Central memory CD4-positive, alpha-beta T cell (primary cell): ENCODE results near the gene CBX7.

ENCODE experiments used
- DNase-seq: peaks from one replicate; pipeline ENCODE4 v3.0.0; 2022

The CBX7 gene

DNA sequence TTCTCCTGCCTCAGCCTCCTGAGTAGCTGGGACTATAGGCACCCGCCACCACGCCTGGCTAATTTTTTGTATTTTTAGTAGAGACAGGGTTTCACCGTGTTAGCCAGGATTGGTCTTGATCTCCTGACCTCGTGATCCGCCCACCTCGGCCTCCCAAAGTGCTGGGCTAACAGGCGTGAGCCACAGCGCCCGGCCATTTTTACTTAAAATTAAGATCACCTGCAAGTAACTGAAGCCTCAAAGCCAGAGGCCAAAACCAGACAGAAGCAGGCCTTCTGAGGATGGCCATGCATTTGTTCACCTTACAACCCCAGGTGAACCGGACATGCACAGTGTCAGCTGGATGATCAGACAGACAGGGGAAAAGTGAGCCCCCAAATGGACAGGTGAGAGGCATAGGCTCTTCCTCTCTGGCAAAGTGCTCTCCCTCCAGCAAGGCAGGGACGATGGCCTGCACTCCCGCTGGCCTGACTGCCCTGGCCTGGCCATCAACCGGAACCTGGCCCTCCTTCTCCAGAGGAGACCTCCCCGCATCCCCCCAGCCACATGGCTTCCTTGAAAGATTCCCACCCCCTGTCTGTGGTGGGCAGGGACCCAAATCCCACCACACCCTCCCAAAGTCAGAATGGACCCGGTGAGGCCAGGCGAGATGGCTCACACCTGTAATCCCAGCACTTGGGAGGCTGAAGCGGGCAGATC, 29.6 kb downstream of the CBX7 start:
- no peak for DNase-seq

DNA sequence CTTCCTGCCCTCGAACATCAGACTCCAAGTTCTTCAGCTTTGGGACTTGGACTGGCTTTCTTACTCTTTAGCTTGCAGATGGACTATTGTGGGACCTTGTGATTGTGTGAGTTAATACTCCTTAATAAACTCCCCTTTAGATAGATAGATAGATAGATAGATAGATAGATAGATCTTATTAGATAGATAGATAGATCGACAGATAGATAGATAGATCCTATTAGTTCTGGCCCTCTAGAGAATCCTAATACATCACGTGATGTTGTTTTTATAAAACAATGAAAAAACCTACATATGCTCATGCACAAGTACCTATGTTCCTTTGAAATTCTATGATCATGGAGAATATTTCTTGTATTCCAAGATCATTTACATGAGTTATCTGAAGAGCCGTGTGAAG, 31.5 kb downstream of the CBX7 start:
- no peak for DNase-seq

- DNase-seq: peak; percentile 68
Measured at GRCh38 chr22:39117585-39118191, 34.8 kb downstream of the CBX7 start.

- peak; percentile 17 for DNase-seq
Measured at GRCh38 chr22:39115977-39116621, 36.4 kb downstream of the CBX7 start.

- DNase-seq: no peak
Measured at GRCh38 chr22:39115570-39115969, 36.9 kb downstream of the CBX7 start.

DNA sequence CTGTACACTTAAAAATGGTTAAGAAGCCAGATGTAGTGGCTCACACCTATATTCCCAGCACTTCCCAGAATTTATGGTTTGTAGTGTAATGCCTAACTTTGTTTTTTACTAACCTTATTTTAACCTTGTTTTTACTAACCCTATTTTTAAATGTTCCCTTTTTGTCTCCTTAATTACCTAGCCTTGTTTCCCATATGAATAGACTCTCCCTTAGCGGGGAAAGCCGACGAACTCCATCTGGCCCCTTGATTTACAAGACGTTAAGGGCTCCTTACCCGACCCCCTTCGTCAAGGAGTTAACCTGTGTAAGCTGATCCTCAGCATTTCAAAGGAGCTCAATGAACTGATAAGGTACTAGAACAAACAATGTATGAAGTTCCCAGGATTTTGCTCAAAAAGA, 38.4 kb downstream of the CBX7 start:
- no peak for DNase-seq

DNA sequence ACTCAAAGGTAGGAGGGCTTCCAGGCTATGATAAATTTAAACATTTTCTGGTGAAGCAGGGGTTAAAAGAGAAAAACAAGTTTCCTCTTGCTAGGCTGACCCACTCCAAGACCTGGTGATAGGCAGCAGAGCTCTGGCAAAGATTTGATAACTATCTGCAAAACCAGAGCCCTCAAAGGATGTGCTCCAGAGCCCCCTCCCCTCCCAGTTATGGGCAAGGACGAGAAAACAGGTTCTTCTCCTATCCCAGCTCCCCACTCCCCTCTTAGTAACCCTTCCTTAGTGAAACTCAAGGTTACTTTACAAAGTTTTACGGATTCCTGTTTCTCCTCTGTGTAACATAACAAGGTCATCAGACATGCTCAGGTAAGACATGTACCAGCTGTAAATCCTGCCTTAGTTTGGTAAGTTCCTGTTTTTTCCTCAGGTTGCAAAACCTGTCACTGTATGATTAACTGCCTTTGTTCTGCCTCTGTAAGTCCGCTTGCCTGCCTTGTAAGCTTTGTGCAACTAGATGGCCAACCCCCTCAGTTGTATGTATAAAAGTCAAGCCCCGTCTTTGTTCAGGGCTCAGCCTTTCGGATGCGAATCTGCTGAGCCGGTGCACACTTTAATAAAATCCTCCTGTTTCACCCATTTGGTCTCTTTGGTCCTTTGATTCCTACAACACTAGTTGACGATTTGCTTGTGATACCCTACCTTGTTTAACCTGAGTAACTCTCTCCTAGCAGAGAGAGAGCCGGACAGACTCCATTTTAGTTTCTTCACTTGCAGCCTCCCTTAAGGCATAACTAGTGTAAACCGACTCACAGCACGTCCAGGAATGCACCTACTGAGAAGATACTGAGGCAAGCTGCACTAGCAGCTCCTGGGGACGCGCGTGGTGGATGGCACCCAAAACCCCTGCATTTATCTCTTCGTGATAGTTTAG, 41.6 kb downstream of the CBX7 start:
- DNase-seq: no peak

GRCh38 chr22:39109361-39109760, 43.1 kb downstream of the CBX7 start:
- DNase-seq: no peak

DNA sequence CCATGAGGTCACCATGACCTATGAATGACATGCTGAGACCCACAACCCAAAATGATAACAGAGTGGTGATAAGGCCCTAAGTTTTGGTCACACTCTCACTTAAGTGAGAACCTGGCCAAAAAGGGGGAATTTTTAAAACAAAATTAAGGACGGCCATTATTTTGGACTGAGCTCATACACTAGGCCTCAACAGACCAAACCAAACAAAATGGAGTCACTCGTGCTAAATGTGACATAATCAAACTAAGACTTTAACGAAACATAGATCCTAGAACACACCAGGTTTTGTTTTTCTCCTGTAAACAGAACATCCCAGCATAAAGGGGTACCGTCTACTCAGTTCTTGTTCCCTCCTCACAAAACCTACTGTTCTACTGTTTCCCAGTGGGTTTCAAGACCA, 44.0 kb downstream of the CBX7 start:
- DNase-seq: no peak

DNA sequence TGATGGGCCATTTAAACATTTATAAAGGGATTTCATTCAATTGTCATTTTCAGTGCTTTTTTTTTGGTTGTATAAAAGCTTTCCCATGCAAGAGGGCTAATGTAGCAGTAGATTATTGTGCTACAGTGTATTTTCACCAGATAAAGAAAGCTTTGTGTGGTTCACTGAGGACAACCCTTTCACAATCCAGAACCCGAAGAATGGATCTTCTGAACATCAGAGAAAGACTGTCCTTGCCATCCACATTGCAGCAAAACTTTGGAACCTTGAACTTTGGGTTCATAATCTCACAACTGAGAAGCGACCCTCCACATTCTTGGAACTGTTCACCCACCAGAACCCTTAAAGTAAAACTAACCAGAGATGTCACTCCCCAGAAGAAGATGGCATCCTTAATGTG, 46.2 kb downstream of the CBX7 start:
- DNase-seq: no peak

- no peak for DNase-seq
Measured at GRCh38 chr22:39103431-39103830, 49.0 kb downstream of the CBX7 start.

GRCh38 chr22:39101226-39101625, 51.3 kb downstream of the CBX7 start:
- DNase-seq: no peak

DNA sequence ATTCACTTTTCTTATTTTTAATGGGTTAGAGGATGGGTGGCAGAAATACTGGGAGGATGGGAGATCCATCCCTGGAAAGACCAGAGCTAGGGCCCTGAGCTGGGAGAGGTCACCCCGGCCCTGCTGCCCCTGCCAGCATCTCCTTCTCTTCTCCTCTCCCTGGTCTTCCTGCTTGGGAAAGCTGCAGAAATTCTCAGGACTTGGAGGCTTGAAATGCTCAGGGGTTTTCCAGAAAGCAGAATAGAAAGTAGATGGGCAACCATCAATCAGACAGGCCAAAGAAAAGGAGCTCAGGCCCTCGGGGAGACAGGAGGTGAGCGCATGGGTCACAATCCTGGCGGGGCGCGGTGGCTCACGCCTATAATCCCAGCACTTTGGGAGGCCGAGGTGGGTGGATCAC, 53.9 kb downstream of the CBX7 start:
- no peak for DNase-seq

DNA sequence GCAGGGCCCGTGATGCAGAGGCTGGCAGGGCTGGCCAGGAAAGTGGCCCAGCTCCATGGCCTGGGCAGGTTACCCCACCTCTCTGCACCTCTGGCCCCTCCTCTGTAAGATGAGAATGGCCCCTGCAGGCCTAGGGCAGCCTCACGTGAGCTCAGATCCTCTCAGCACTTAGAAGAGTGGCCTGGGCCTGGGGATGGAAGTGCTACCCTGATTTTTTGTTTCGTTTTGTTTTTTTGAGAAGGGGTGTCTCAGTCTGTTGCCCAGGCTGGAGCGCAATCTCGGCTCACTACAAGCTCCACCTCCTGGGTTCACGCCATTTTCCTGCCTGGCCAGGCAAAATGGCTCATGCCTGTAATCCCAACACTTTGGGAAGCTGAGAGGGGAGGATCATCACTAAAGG, 54.5 kb downstream of the CBX7 start:
- no peak for DNase-seq

GRCh38 chr22:39097098-39098020, 55.1 kb downstream of the CBX7 start, which contains the start of gene APOBEC3H:
Gene APOBEC3H, plus strand, starts transcription at chr22:39097244. Its CDS starts 3,035 bp downstream, at chr22:39100279.
- peak; percentile 25 for DNase-seq

- no peak for DNase-seq
Measured at GRCh38 chr22:39095971-39096370, 56.5 kb downstream of the CBX7 start.

GRCh38 chr22:39094717-39095389, 57.6 kb downstream of the CBX7 start:
- DNase-seq: peak; percentile 69

DNA sequence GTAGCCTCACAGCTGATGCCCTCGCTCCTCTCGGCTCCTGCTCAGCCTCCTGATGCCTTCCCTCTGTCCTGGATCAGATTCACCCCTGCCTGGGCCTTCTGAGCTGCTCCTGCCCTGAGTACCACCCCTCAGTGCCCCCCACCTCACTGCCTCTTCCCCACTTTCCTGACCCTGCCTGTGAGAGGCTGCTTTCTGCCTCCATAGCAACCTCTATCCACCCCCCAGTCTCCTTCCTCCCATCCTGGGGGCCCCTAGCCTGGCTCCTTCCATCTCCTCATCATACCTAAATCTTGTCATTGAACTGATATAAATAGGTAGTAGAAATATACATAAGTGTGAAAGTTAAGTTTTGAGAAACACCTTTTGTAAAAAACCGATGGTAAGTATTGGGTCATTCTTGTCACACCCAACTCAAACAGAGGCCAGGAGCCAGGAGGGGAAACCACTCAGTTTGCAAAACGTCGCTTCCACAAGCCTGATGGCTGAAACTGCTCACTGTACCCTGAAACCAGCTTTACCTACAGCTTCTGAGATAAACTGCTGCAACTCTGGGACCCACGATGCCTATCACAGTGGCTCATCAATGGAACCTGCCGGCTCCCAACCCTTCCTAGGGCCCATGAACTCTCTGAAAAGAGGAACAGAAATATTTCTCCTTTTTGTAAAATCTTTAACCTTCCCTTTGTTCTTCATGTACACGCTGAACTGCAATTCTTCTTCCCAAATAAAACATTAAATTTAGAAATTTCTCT, 60.2 kb downstream of the CBX7 start:
- no peak for DNase-seq

- no peak for DNase-seq
Measured at GRCh38 chr22:39091126-39092081, 61.1 kb downstream of the CBX7 start.
